AG10803 (cell line): Measurements from ENCODE around the gene NUP98.
A peak's percentile ranks its signal among the peaks of the same experiment; 100 is the strongest.

Experiments used
- DNase-seq: peaks from one replicate; pipeline ENCODE4 v3.0.0; 2010; ENCODE audit warnings: low read depth
- H3K4me3 ChIP-seq: 2 replicates; pipeline ENCODE4 v1.5.1; 2011; ENCODE audit warnings: mild to moderate bottlenecking, low read length, control low read depth
- CTCF ChIP-seq: conservative IDR thresholded peaks from 2 replicates; pipeline ENCODE4 v1.5.1; 2011; ENCODE audit warnings: mild to moderate bottlenecking, low read length, control low read depth, inconsistent platforms

The NUP98 gene

GRCh38 chr11:3755151-3755550 is 42.2 kb downstream of the NUP98 start:
- TF ChIP-seq CTCF = no peak
- no peak overlapping the region for H3K4me3 ChIP-seq
- no peak for DNase-seq

GRCh38 chr11:3753110-3753509 is 44.2 kb downstream of the NUP98 start:
- no peak for TF ChIP-seq CTCF
- DNase-seq = no peak
- no peak overlapping the region for H3K4me3 ChIP-seq

GRCh38 chr11:3747704-3748103 is 49.6 kb downstream of the NUP98 start:
- DNase-seq = peak; percentile 78
- H3K4me3 ChIP-seq = no peak overlapping the region
- no peak for TF ChIP-seq CTCF

GRCh38 chr11:3745161-3745560 is 52.2 kb downstream of the NUP98 start:
- no peak for DNase-seq
- TF ChIP-seq CTCF = no peak
- H3K4me3 ChIP-seq = no peak overlapping the region

- TF ChIP-seq CTCF = no peak
- H3K4me3 ChIP-seq = no peak overlapping the region
- no peak for DNase-seq
These were observed 58.6 kb downstream of the NUP98 start for GRCh38 chr11:3738723-3739122.

- no peak for TF ChIP-seq CTCF
- DNase-seq = peak; percentile 90
- H3K4me3 ChIP-seq = no peak overlapping the region
These were observed 59.1 kb downstream of the NUP98 start for GRCh38 chr11:3738241-3738640.

GRCh38 chr11:3737386-3737933 is 59.9 kb downstream of the NUP98 start:
- no peak for TF ChIP-seq CTCF
- no peak overlapping the region for H3K4me3 ChIP-seq
- DNase-seq = no peak
